ENCODE measurements around the gene MISP. TPM values are rescaled to one million over a fixed set of nuclear protein-coding genes. Genes with fewer than 3 reads are reported as not detected.

MISP gene
- total and polyA plus RNA-seq, 12 donors: 0.01 TPM; not detected in 11

GRCh38 chr19:793806-794205, 42.9 kb downstream of the MISP start:
- peaks cover 0 to 7% (median 0%) of the 10 kb centered on the region in 9 donors for H3K36me3 ChIP-seq
- no peak for ATAC-seq
- H3K4me3 ChIP-seq: no peak overlapping the region
- no peak for DNase-seq
- no peak overlapping the region for H3K27ac ChIP-seq
- no peak for TF ChIP-seq CTCF (IDR thresholded peaks at IDR 0.05)
- peaks cover 5 to 56% (median 45%) of the 10 kb centered on the region in 9 donors for H3K4me1 ChIP-seq
- H3K9me3 ChIP-seq: no peaks in the 10 kb centered on the region
- 93 to 94% methylated on average over 12 of the region's 12 CpGs for WGBS, 2 donors
- intact Hi-C loops (cut with DNase I): loop anchor here in 1 of 10 donors (10.0 kb wide), 1 partner anchor 61 kb away; the partner anchor contains the start of genes CFD and ELANE
- H3K27me3 ChIP-seq: no peaks in the 10 kb centered on the region

DNA sequence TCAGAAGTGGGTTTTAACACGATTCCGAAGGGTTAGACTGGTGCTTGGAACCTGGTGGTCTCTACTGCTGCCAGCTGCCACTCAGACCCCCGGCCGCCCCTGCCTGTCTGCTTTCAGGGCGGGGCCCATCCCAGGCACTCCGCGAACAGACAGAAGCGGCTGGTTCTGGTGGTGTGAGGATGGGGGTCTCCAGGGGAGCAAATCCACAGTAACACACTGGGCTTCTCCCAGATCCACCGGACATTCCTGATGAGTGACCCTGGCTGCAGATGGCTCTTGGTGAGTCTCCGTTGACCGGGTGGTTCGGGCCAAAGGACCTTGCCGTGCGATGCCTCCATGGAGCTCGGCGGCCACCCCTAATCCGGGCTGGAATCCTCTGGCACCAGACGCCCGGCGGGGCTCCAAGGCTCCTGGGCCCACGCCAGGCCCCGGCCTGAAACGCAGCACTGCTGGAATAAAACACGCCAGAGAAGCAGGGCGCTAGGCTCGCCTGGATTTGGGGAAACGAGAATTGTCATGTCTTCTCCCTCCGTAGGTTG, 44.2 kb downstream of the MISP start:
- DNase-seq: no peak

DNA sequence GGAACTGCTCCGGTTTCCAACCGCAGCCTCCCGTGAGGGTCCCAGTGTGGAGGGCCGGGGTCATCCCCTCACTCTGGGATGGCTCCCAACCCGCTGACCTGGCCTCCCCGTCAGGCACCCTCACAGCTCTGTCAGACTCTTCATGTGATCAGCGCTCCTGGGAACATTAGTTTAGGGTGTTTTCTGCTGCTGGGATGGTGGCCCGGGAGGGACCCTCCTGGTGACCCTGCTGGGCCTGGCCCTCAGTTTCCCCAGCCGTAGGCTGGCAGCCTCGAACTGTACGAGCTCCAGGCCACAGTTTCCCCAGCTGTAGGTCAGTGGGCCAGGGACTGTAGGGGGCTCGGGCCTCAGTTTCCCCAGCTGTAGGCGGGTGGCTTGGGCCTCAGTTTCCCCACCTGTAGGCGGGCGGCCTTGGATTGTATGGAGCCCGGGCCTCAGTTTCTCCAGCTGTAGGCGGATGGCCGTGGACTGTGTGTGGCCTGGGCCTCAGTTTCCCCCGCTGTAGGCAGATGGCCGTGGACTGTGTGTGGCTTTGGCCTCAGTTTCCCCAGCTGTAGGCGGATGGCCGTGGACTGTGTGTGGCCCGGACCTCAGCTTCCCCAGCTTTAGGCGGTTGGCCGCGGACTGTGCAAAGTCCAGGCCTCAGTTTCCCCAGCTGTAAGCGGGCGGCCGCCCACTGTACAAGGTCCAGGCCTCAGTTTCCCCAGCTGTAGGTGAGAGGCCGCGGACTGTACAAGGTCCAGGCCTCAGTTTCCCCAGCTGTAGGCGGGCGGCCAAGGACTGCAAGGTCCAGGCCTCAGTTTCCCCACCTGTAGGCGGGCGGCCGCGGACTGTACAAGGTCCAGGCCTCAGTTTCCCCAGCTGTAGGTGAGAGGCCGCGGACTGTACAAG, 45.0 kb downstream of the MISP start:
- Histone ChIP-seq H3K27me3 (no peaks in the 10 kb centered on the region), H3K9me3 (no peaks in the 10 kb centered on the region), H3K4me3 (peak overlapping the region; percentile 51 to 94 (median 80)), H3K27ac (peak overlapping the region in 9 of 10 donors; percentile 77 to 96 (median 91)), H3K36me3 (peaks cover 0 to 29% (median 0%) of the 10 kb centered on the region in 9 donors), H3K4me1 (peaks cover 21 to 57% (median 52%) of the 10 kb centered on the region in 9 donors)
- ATAC-seq (no peak), DNase-seq (no peak)
- no peak for TF ChIP-seq CTCF (IDR thresholded peaks at IDR 0.05)
- intact Hi-C loops (cut with DNase I): loop anchor here in 2 of 10 donors (2.0 to 10.0 kb wide), 3 partner anchors 13 to 289 kb away; partner anchors contain the start of genes CFD (in 1 of the 2), ELANE (in 1 of the 2) and TPGS1 (in 1 of the 2)
- whole genome bisulfite sequencing, 2 donors: 81 to 85% methylated on average over 39 of the region's 39 CpGs

More for the DNA sequence above, 44.2 kb downstream of the MISP start:
- H3K9me3 ChIP-seq: no peaks in the 10 kb centered on the region
- no peak overlapping the region for H3K4me3 ChIP-seq
- peaks cover 13 to 57% (median 47%) of the 10 kb centered on the region in 9 donors for H3K4me1 ChIP-seq
- peaks cover 0 to 21% (median 0%) of the 10 kb centered on the region in 9 donors for H3K36me3 ChIP-seq
- no peak for TF ChIP-seq CTCF (IDR thresholded peaks at IDR 0.05)
- intact Hi-C loops (cut with DNase I): loop anchor here in 2 of 10 donors (5.0 to 10.0 kb wide), 2 partner anchors 60 to 288 kb away; partner anchors contain the start of genes CFD (in 1 of the 2), ELANE (in 1 of the 2) and TPGS1 (in 1 of the 2)
- WGBS, 2 donors: 87 to 89% methylated on average over 28 of the region's 28 CpGs
- peak overlapping the region in 4 of 10 donors; percentile 0 to 34 (median 7) for H3K27ac ChIP-seq
- no peak for ATAC-seq
- no peaks in the 10 kb centered on the region for H3K27me3 ChIP-seq

All from heart right ventricle (tissue), 16 donors.